IPS-18c (cell line): ENCODE measurements around the gene ATP13A2.
A peak's percentile ranks its signal among the peaks of the same experiment; 100 is the strongest.

Experiments used
- H3K4me3 ChIP-seq: 2 replicates; pipeline ENCODE4 v1.7.0; 2013; ENCODE audit warnings: low read depth, mild to moderate bottlenecking, low read length, moderate library complexity; ENCODE audit not compliant: insufficient read depth
- H3K9me3 ChIP-seq: one replicate; pipeline ENCODE4 v1.6.1; 2013; ENCODE audit warnings: mild to moderate bottlenecking, low read length, moderate library complexity; ENCODE audit not compliant: control insufficient read depth, insufficient read depth

The ATP13A2 gene

GRCh38 chr1:17011439-17012307 is at the start of gene ATP13A2:
Gene ATP13A2, minus strand, starts transcription at chr1:17011928. Its CDS starts 190 bp downstream, at chr1:17011738.
- Histone ChIP-seq H3K9me3 (no peaks in the 10 kb centered on the region), H3K4me3 (peak within 1 kb of the TSS; percentile 85)

GRCh38 chr1:17061486-17061885 is 49.8 kb upstream of the ATP13A2 start:
- Histone ChIP-seq H3K9me3 (peaks cover 2% of the 10 kb centered on the region), H3K4me3 (no peak overlapping the region)

- Histone ChIP-seq H3K4me3 (no peak overlapping the region), H3K9me3 (peaks cover 2% of the 10 kb centered on the region)
Measured at GRCh38 chr1:17060306-17060749, 48.6 kb upstream of the ATP13A2 start.

GRCh38 chr1:17059391-17060305 is 47.9 kb upstream of the ATP13A2 start:
- H3K9me3 ChIP-seq, result no peaks in the 10 kb centered on the region
- no peak overlapping the region for H3K4me3 ChIP-seq

- Histone ChIP-seq H3K9me3 (no peaks in the 10 kb centered on the region), H3K4me3 (no peak overlapping the region)
Measured at GRCh38 chr1:17056551-17056950, 44.8 kb upstream of the ATP13A2 start.

- Histone ChIP-seq H3K4me3 (no peak overlapping the region), H3K9me3 (no peaks in the 10 kb centered on the region)
Measured at GRCh38 chr1:17055801-17056200, 44.1 kb upstream of the ATP13A2 start.

- H3K9me3 ChIP-seq, result no peaks in the 10 kb centered on the region
Measured at GRCh38 chr1:17053685-17054410, 42.1 kb upstream of the ATP13A2 start, which contains the start of gene SDHB. Gene SDHB, minus strand, starts transcription at chr1:17054032. Its CDS starts 13 bp downstream, at chr1:17054019.

GRCh38 chr1:17053086-17053684 is 41.5 kb upstream of the ATP13A2 start:
- no peaks in the 10 kb centered on the region for H3K9me3 ChIP-seq
- H3K4me3 ChIP-seq, result peak overlapping the region; percentile 99

More at GRCh38 chr1:17053685-17054410, 42.1 kb upstream of the ATP13A2 start, which contains the start of gene SDHB:
- peak within 1 kb of the TSS; percentile 99 for H3K4me3 ChIP-seq

- Histone ChIP-seq H3K4me3 (peak overlapping the region; percentile 99; the same call in 1 of the 2 replicates), H3K9me3 (no peaks in the 10 kb centered on the region)
Measured at GRCh38 chr1:17052641-17053040, 40.9 kb upstream of the ATP13A2 start.

GRCh38 chr1:17052038-17052437 is 40.3 kb upstream of the ATP13A2 start:
- H3K9me3 ChIP-seq, result no peaks in the 10 kb centered on the region
- no peak overlapping the region for H3K4me3 ChIP-seq

GRCh38 chr1:17047924-17048323 is 36.2 kb upstream of the ATP13A2 start:
- Histone ChIP-seq H3K4me3 (no peak overlapping the region), H3K9me3 (no peaks in the 10 kb centered on the region)

- H3K4me3 ChIP-seq, result no peak overlapping the region
- H3K9me3 ChIP-seq, result no peaks in the 10 kb centered on the region
Measured at GRCh38 chr1:17046334-17046657, 34.6 kb upstream of the ATP13A2 start.

GRCh38 chr1:17045634-17046333 is 34.1 kb upstream of the ATP13A2 start:
- Histone ChIP-seq H3K9me3 (no peaks in the 10 kb centered on the region), H3K4me3 (no peak overlapping the region)

GRCh38 chr1:17045150-17045549 is 33.4 kb upstream of the ATP13A2 start:
- Histone ChIP-seq H3K9me3 (no peaks in the 10 kb centered on the region), H3K4me3 (no peak overlapping the region)

GRCh38 chr1:17043676-17044075 is 31.9 kb upstream of the ATP13A2 start:
- Histone ChIP-seq H3K9me3 (no peaks in the 10 kb centered on the region), H3K4me3 (no peak overlapping the region)

GRCh38 chr1:17040135-17040534 is 28.4 kb upstream of the ATP13A2 start:
- no peaks in the 10 kb centered on the region for H3K9me3 ChIP-seq
- H3K4me3 ChIP-seq, result no peak overlapping the region
